Hematopoietic multipotent progenitor cell treated with erythropoietin and hydrocortisone succinate and interleukin-3 and kit ligand, for 8 days (in vitro differentiated cells): ENCODE results near the gene OR2L8.
A peak's percentile ranks its signal among the peaks of the same experiment; 100 is the strongest.

ENCODE experiments used
- DNase-seq: peaks from one replicate; pipeline ENCODE4 v3.0.0-alpha.2; 2015

OR2L8 gene

DNA sequence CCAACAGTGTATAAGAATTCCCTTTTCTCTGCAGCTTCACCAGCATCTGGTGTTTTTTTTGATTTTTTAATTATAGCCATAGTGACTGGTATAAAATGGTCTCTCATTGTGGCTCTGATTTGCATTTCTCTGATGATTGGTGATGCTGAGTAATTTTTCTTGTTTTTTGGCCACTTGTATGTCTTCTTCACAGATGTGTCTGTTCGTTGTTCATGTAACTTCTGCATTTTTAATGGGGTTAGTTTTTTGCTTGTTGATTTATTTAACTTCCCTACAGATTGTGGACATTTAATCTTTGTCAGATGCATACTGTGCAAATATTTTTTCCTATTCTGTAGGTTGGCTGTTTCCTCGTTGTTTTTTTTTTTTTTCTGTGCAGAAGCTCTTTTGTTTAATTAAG lies 44.3 kb downstream of the OR2L8 start:
- DNase-seq, result no peak

DNA sequence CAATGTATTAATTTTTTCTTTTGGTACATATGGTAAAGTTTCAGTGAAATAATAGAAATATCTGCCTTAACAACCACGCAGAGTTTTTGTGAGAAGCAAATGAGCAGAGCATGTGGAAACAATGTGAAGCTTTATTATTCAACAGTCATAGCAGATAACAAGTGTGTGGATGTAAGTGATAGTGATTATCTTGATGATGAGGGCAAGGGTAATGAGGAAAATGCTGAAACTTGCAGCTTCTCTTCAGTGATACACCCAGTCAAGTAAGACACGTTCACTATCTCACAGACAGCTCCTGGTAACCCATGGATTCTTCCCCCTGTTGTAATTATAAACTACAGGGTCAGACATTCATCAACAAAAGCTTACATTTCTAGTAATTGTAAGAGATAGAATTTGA lies 50.2 kb downstream of the OR2L8 start:
- DNase-seq, result peak; percentile 82
